NOMO-1 treated with DMSO at 0.1 percent for 48 hours (cell line): ENCODE data around the gene IMMP2L.

Experiments used
- DNase-seq: peaks from one replicate; lab custom pipeline; 2025; ENCODE audit not compliant: unreplicated experiment; lab: John Stamatoyannopoulos, UW

Gene IMMP2L

GRCh38 chr7:110620110-110620735, 942.1 kb downstream of the IMMP2L start:
- no peak for DNase-seq
